ENCODE results near the gene NAA20. TPM values are rescaled to one million over a fixed set of nuclear protein-coding genes. Genes with fewer than 3 reads are reported as not detected.

The NAA20 gene
- polyA plus RNA-seq, 1 experiment: 34.5 TPM

DNA sequence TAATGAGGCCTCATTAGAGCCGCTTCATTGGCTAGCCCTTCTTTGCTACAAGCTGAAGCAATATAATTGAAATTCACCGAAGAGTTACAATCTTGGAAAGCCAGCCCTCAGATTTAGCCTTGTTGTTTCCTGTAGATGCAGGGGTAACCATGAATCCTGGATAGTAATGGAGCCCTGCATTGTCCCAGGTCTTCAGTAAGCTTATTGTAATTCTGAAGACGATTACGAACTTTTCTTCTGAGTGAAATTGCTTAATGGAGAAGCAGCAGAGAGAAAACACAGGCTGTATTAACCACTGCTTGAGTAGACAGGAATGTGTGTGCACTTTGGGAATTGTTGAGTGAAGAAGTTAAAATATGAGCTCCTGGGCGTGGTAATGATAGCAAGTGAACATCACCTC is 26.3 kb upstream of the NAA20 start:
- ChIA-PET CTCF (no interaction called here), POLR2A (interaction anchor here (1.0 kb wide), 1 partner anchor 16 kb away, joined by 3 read pairs; no protein-coding TSS in a partner anchor)
- Histone ChIP-seq H3K4me3 (ENCODE audit: low read depth, low read length) (no peak overlapping the region), H3K27me3 (ENCODE audit: control insufficient read depth, insufficient read depth, low read length) (no peaks in the 10 kb centered on the region), H3K36me3 (ENCODE audit: control insufficient read depth, insufficient read depth, low read length) (peaks cover 2% of the 10 kb centered on the region)
- TF ChIP-seq, protein P1, sequence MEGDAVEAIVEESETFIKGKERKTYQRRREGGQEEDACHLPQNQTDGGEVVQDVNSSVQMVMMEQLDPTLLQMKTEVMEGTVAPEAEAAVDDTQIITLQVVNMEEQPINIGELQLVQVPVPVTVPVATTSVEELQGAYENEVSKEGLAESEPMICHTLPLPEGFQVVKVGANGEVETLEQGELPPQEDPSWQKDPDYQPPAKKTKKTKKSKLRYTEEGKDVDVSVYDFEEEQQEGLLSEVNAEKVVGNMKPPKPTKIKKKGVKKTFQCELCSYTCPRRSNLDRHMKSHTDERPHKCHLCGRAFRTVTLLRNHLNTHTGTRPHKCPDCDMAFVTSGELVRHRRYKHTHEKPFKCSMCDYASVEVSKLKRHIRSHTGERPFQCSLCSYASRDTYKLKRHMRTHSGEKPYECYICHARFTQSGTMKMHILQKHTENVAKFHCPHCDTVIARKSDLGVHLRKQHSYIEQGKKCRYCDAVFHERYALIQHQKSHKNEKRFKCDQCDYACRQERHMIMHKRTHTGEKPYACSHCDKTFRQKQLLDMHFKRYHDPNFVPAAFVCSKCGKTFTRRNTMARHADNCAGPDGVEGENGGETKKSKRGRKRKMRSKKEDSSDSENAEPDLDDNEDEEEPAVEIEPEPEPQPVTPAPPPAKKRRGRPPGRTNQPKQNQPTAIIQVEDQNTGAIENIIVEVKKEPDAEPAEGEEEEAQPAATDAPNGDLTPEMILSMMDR (IDR thresholded peaks at IDR 0.05; ENCODE audit: insufficient read depth, low read depth, low read length): no peak
- no peak for DNase-seq (ENCODE audit: low read depth)

DNA sequence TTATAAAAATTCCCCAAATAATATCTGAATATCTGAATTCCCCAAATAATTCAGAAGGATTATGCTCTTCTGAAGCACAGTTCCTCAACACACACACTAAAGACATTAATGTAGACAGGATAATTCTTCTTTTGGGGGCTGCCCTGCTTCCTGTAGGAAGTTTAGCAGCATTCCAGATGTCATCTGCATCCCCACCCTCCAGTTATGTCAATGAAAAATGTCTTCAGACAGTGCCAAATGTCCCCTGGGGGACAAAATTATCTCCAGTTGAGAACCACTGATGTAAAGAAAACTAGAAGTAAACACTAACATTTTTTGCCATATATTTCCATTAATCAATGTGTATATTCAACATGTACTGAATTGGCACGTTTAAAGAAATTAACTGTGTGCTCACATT is 25.9 kb upstream of the NAA20 start:
- H3K4me3 ChIP-seq (ENCODE audit: low read depth, low read length): no peak overlapping the region
- DNase-seq (ENCODE audit: low read depth): no peak
- CTCF ChIA-PET: no interaction called here

DNA sequence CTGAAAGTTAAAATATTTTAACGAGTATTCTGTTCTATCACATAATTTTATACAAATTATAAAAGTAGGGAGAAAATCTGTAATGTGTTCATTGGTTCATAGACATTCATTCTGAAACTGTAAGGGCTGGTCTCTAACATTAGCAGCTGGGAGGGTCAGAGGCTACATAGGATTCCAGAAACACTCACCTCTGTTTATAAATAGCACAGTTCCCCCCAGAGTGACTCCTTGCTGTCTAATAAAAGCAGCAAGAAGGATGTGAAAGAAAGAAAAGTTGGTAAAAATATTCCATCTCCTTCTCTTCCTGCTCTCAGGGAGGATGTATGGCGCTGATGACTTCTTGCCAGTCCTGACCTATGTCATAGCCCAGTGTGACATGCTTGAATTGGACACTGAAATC is 25.3 kb upstream of the NAA20 start:
- CTCF ChIA-PET: interaction anchor here (3.7 to 4.0 kb wide), 2 partner anchors 16 to 205 kb away, joined by 30 to 39 read pairs; no protein-coding TSS in a partner anchor
- DNase-seq (ENCODE audit: low read depth): no peak
- TF ChIP-seq, protein P1 (IDR thresholded peaks at IDR 0.05; ENCODE audit: insufficient read depth, low read depth, low read length): no peak
- Histone ChIP-seq H3K27me3 (ENCODE audit: control insufficient read depth, insufficient read depth, low read length) (no peaks in the 10 kb centered on the region), H3K4me3 (ENCODE audit: low read depth, low read length) (no peak overlapping the region), H3K36me3 (ENCODE audit: control insufficient read depth, insufficient read depth, low read length) (peaks cover 2% of the 10 kb centered on the region)
- POLR2A ChIA-PET: no interaction called here

More for the DNA sequence above, 25.9 kb upstream of the NAA20 start:
- TF ChIP-seq, protein P1 (IDR thresholded peaks at IDR 0.05; ENCODE audit: insufficient read depth, low read depth, low read length): no peak
- Histone ChIP-seq H3K36me3 (ENCODE audit: control insufficient read depth, insufficient read depth, low read length) (peaks cover 2% of the 10 kb centered on the region), H3K27me3 (ENCODE audit: control insufficient read depth, insufficient read depth, low read length) (no peaks in the 10 kb centered on the region)
- POLR2A ChIA-PET: interaction anchor here (1.0 kb wide), 1 partner anchor 16 kb away, joined by 3 read pairs; no protein-coding TSS in a partner anchor

DNA sequence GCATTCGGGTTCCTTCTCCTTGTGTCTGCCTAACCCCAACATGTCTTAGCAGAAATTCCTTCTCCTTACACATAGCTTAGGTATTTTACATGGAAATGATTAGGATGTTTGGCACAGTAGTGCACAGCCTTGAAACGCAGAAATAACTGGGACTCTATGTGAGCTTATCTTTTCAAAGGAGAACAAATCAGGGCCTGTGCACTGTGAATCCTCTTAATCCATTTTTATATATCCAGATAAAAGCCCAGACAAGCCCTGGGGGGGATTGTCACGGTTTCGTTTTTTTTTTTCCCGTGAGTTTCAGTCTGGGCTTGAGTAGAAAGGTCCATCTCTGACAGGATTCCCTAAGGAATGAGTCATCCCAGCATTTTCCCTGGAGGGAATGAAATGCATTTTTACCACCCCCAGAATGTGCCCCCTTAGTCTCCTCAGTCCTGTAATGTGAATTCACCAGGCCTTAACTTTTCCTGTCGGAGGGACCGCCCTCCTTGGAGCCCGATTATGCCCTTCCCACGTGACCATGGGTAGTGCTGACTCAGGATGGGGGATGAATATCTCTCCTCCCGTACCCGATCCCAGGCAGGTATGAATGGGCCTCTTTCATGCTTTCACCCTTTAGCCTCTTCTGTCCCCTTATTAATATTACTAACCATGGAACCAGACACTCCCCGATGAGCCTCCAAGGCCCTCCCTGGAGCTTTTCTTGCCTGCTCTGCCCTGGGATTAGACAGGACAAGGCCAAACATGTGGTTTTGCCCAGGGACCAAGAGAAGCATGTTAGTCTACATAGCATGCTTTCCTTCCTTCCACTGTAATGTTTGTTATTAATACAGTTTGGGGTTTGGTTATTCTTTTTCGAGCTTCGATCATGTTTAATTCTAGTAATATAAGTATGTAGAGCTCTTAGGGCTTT is 23.9 kb upstream of the NAA20 start:
- POLR2A ChIA-PET: interaction anchor here (0.6 to 1.6 kb wide), 5 partner anchors 9 to 281 kb away, joined by 3 to 24 read pairs (median 4); no protein-coding TSS in a partner anchor
- H3K27me3 ChIP-seq (ENCODE audit: control insufficient read depth, insufficient read depth, low read length): no peaks in the 10 kb centered on the region
- TF ChIP-seq, protein P1 (IDR thresholded peaks at IDR 0.05; ENCODE audit: insufficient read depth, low read depth, low read length): no peak
- H3K36me3 ChIP-seq (ENCODE audit: control insufficient read depth, insufficient read depth, low read length): peaks cover 6% of the 10 kb centered on the region
- CTCF ChIA-PET: interaction anchor here (0.8 to 4.0 kb wide), 8 partner anchors 17 to 306 kb away, joined by 3 to 39 read pairs (median 8); partner anchors contain the start of gene NAA20
- no peak overlapping the region for H3K4me3 ChIP-seq (ENCODE audit: low read depth, low read length)
- peak; percentile 87 for DNase-seq (ENCODE audit: low read depth)

Measured in BJ (cell line).